ENCODE results near the gene TWNK.
A peak's percentile ranks its signal among the peaks of the same experiment; 100 is the strongest.
"Not testable (repeated sequence)": the region's sequence is repeated elsewhere in the genome, so short reads cannot be mapped to it uniquely, and the experiment has no call there.

Gene TWNK

DNA sequence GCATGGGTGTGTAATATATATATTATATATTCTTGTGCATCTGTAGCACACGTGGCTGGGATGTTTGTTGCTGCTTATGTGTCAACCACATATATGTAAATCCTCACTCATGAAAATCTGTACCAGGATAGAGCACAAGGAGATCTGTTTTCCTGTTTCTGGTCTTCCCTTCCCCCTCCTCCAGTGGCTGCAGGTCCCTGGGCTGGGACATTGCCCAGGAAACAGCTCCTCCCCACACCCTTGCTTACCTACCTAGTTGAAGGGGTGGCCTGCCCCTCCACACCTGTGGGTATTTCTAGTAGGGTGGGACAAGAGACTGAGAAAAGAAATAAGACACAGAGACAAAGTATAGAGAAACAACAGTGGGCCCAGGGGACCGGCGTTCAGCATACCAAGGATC is 45.9 kb downstream of the TWNK start:
- H3K4me2 ChIP-seq (ENCODE audit: low read length, poor library complexity, severe bottlenecking), result peak overlapping the region; percentile 84
- H4K8ac ChIP-seq (ENCODE audit: low read length), result no peak overlapping the region
- peaks cover 0 to 12% of the 10 kb centered on the region in 2 experiments for H3K27me3 ChIP-seq (ENCODE audit: control insufficient read depth in 1 of 2, insufficient read depth in 1 of 2, low read length in 2 of 2)
- H3K27ac ChIP-seq (ENCODE audit: low read length, poor library complexity, severe bottlenecking), result peak overlapping the region; percentile 99
- no peak for DNase-seq
- H3K9me3 ChIP-seq (ENCODE audit: control insufficient read depth, low read length), result no peaks in the 10 kb centered on the region
- no peak overlapping the region for H3K14ac ChIP-seq (ENCODE audit: low read length in 2 of 2)
- H2AFZ ChIP-seq (ENCODE audit: low read depth, low read length), result no peak overlapping the region
- no peak overlapping the region for H2BK5ac ChIP-seq (ENCODE audit: low read depth, low read length, poor library complexity, severe bottlenecking)
- H3K36me3 ChIP-seq (ENCODE audit: control insufficient read depth in 1 of 2, insufficient read depth in 2 of 2, low read depth in 1 of 2, low read length in 2 of 2), result peaks cover 38 to 39% of the 10 kb centered on the region in 2 experiments
- no peak overlapping the region for H2AK5ac ChIP-seq (ENCODE audit: low read length, severe bottlenecking)
- peak overlapping the region in 1 of 2 experiments; percentile 97 for H3K4me3 ChIP-seq (ENCODE audit: insufficient read depth in 1 of 2, low read depth in 1 of 2, low read length in 2 of 2)
- no peak overlapping the region for H3K23ac ChIP-seq (ENCODE audit: low read length in 2 of 2)
- H3K18ac ChIP-seq (ENCODE audit: low read depth in 1 of 2, low read length in 2 of 2), result peak overlapping the region in 1 of 2 experiments; percentile 40
- H3K79me1 ChIP-seq (replicated peaks; ENCODE audit: low read length, poor library complexity, severe bottlenecking), result peaks cover 32% of the 10 kb centered on the region
- H3K4ac ChIP-seq (ENCODE audit: low read depth in 1 of 2, low read length in 2 of 2), result peak overlapping the region in 1 of 2 experiments; percentile 62
- H2BK15ac ChIP-seq (ENCODE audit: low read depth, poor library complexity, severe bottlenecking), result peak overlapping the region; percentile 26
- peaks cover 22% of the 10 kb centered on the region for H3K4me1 ChIP-seq (ENCODE audit: control insufficient read depth, insufficient read depth, low read depth, low read length)
- 83% methylated on average over 1 of the region's 3 CpGs for WGBS
- H2BK12ac ChIP-seq (ENCODE audit: low read length in 2 of 2), result no peak overlapping the region
- H3K9ac ChIP-seq (ENCODE audit: low read length), result peak overlapping the region; percentile 99
- H4K91ac ChIP-seq (ENCODE audit: low read length), result no peak overlapping the region
- no peak overlapping the region for H2BK120ac ChIP-seq (ENCODE audit: low read depth, low read length)

DNA sequence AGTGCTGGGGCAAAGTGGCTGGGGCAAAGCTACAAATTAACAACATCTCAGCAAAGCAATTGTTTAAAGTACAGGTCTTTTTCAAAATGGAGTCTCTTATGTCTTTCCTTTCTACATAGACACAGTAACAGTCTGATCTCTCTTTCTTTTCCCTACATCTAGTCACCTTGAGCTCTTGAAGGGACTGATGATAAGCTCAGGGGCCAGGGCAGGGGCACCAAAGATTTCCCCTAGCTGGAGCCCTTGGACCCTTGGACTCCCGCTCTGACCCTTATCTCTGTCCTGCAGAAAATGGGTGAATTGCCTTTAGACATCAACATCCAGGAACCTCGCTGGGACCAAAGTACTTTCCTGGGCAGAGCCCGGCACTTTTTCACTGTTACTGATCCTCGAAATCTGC is 47.1 kb downstream of the TWNK start:
- 93% methylated on average over 4 of the region's 4 CpGs for WGBS
- H3K4me1 ChIP-seq (ENCODE audit: control insufficient read depth, insufficient read depth, low read depth, low read length), result peaks cover 18% of the 10 kb centered on the region
- H3K23ac ChIP-seq (ENCODE audit: low read length in 2 of 2); H3K27me3 ChIP-seq (ENCODE audit: control insufficient read depth in 1 of 2, insufficient read depth in 1 of 2, low read length in 2 of 2); H2BK12ac ChIP-seq (ENCODE audit: low read length in 2 of 2); H4K91ac ChIP-seq (ENCODE audit: low read length); DNase-seq; H3K4me2 ChIP-seq (ENCODE audit: low read length, poor library complexity, severe bottlenecking); H2AK5ac ChIP-seq (ENCODE audit: low read length, severe bottlenecking); H2BK5ac ChIP-seq (ENCODE audit: low read depth, low read length, poor library complexity, severe bottlenecking); H4K8ac ChIP-seq (ENCODE audit: low read length); H3K27ac ChIP-seq (ENCODE audit: low read length, poor library complexity, severe bottlenecking); H3K14ac ChIP-seq (ENCODE audit: low read length in 2 of 2); H3K9ac ChIP-seq (ENCODE audit: low read length); H2BK120ac ChIP-seq (ENCODE audit: low read depth, low read length); H2BK15ac ChIP-seq (ENCODE audit: low read depth, poor library complexity, severe bottlenecking); H3K18ac ChIP-seq (ENCODE audit: low read depth in 1 of 2, low read length in 2 of 2); H3K4ac ChIP-seq (ENCODE audit: low read depth in 1 of 2, low read length in 2 of 2); H3K9me3 ChIP-seq (ENCODE audit: control insufficient read depth, low read length); H3K4me3 ChIP-seq (ENCODE audit: insufficient read depth in 1 of 2, low read depth in 1 of 2, low read length in 2 of 2); H2AFZ ChIP-seq (ENCODE audit: low read depth, low read length): not testable (repeated sequence)
- H3K79me1 ChIP-seq (replicated peaks; ENCODE audit: low read length, poor library complexity, severe bottlenecking), result peaks cover 39% of the 10 kb centered on the region
- H3K36me3 ChIP-seq (ENCODE audit: control insufficient read depth in 1 of 2, insufficient read depth in 2 of 2, low read depth in 1 of 2, low read length in 2 of 2), result peaks cover 48 to 50% of the 10 kb centered on the region in 2 experiments

DNA sequence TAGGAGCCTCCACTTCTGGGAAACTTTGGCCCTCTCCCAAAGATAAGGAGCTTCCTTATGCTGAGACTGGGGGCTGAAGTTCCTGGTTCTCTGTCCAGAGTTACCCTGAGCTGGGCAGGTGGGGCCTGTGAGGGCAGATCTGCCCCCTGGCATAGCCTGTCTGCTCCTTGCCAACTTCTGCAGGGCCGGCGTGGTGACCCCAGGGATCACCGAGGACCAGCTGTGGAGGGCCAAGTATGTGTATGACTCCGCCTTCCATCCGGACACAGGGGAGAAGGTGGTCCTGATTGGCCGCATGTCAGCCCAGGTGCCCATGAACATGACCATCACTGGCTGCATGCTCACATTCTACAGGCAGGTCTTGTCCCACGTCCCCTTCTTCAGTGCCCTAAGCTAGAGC is 48.0 kb downstream of the TWNK start:
- Histone ChIP-seq H4K91ac (ENCODE audit: low read length) (no peak overlapping the region), H2BK120ac (ENCODE audit: low read depth, low read length) (no peak overlapping the region), H3K14ac (ENCODE audit: low read length in 2 of 2) (no peak overlapping the region), H2BK12ac (ENCODE audit: low read length in 2 of 2) (no peak overlapping the region), H3K4me3 (ENCODE audit: insufficient read depth in 1 of 2, low read depth in 1 of 2, low read length in 2 of 2) (no peak overlapping the region), H3K4me2 (ENCODE audit: low read length, poor library complexity, severe bottlenecking) (no peak overlapping the region), H3K79me1 (replicated peaks; ENCODE audit: low read length, poor library complexity, severe bottlenecking) (peaks cover 39% of the 10 kb centered on the region), H2BK5ac (ENCODE audit: low read depth, low read length, poor library complexity, severe bottlenecking) (no peak overlapping the region), H3K36me3 (ENCODE audit: control insufficient read depth in 1 of 2, insufficient read depth in 2 of 2, low read depth in 1 of 2, low read length in 2 of 2) (peaks cover 57 to 60% of the 10 kb centered on the region in 2 experiments), H3K23ac (ENCODE audit: low read length in 2 of 2) (no peak overlapping the region), H3K27me3 (ENCODE audit: control insufficient read depth in 1 of 2, insufficient read depth in 1 of 2, low read length in 2 of 2) (peaks cover 0 to 1% of the 10 kb centered on the region in 2 experiments), H3K4me1 (ENCODE audit: control insufficient read depth, insufficient read depth, low read depth, low read length) (peaks cover 12% of the 10 kb centered on the region), H3K18ac (ENCODE audit: low read depth in 1 of 2, low read length in 2 of 2) (no peak overlapping the region), H2AK5ac (ENCODE audit: low read length, severe bottlenecking) (no peak overlapping the region), H4K8ac (ENCODE audit: low read length) (no peak overlapping the region), H3K9ac (ENCODE audit: low read length) (no peak overlapping the region), H2AFZ (ENCODE audit: low read depth, low read length) (no peak overlapping the region), H3K4ac (ENCODE audit: low read depth in 1 of 2, low read length in 2 of 2) (no peak overlapping the region), H3K27ac (ENCODE audit: low read length, poor library complexity, severe bottlenecking) (no peak overlapping the region), H3K9me3 (ENCODE audit: control insufficient read depth, low read length) (no peaks in the 10 kb centered on the region), H2BK15ac (ENCODE audit: low read depth, poor library complexity, severe bottlenecking) (no peak overlapping the region)
- DNase-seq, result no peak
- WGBS, result 99% methylated on average over 7 of the region's 7 CpGs

DNA sequence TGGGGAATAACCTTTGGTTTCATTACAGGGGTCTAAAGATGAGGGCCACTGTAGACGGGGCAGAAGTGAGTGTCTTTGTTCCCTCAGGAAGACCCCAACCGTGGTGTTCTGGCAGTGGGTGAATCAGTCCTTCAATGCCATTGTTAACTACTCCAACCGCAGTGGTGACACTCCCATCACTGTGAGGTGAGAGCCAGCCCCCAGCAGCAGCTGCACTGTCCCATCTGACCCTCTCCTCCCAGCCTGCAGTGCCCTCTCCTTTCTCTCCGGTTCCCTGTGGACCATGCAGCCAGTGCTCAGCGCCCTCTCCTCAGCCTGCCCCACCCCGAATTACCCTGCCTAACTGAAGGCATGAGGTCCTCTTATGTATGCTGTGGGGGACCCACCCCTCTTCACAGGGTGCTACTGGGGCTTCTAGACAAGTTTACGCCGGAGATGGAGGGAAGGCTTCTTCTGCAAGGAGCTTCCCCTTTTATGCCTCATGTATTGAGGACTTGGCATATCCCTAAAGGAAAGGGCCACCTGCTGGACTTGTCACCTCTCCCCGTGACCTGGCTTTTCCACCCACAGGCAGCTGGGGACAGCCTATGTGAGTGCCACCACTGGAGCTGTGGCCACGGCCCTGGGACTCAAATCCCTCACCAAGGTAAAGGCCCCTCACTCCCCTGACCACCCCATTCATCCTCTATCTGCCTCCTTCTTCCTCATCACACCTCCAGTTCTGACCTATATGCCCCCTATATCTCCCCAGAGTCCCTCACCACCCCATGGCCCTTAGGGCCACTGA is 48.8 kb downstream of the TWNK start:
- no peak overlapping the region for H3K23ac ChIP-seq (ENCODE audit: low read length in 2 of 2)
- no peak for DNase-seq
- no peak overlapping the region for H2AFZ ChIP-seq (ENCODE audit: low read depth, low read length)
- peak overlapping the region in 1 of 2 experiments; percentile 2 for H3K4me3 ChIP-seq (ENCODE audit: insufficient read depth in 1 of 2, low read depth in 1 of 2, low read length in 2 of 2)
- H2AK5ac ChIP-seq (ENCODE audit: low read length, severe bottlenecking), result no peak overlapping the region
- peaks cover 6% of the 10 kb centered on the region for H3K4me1 ChIP-seq (ENCODE audit: control insufficient read depth, insufficient read depth, low read depth, low read length)
- H3K4me2 ChIP-seq (ENCODE audit: low read length, poor library complexity, severe bottlenecking), result no peak overlapping the region
- H4K8ac ChIP-seq (ENCODE audit: low read length), result no peak overlapping the region
- peaks cover 39% of the 10 kb centered on the region for H3K79me1 ChIP-seq (replicated peaks; ENCODE audit: low read length, poor library complexity, severe bottlenecking)
- no peak overlapping the region for H3K18ac ChIP-seq (ENCODE audit: low read depth in 1 of 2, low read length in 2 of 2)
- H3K14ac ChIP-seq (ENCODE audit: low read length in 2 of 2), result no peak overlapping the region
- H3K9me3 ChIP-seq (ENCODE audit: control insufficient read depth, low read length), result no peaks in the 10 kb centered on the region
- H2BK15ac ChIP-seq (ENCODE audit: low read depth, poor library complexity, severe bottlenecking), result no peak overlapping the region
- no peaks in the 10 kb centered on the region for H3K27me3 ChIP-seq (ENCODE audit: control insufficient read depth in 1 of 2, insufficient read depth in 1 of 2, low read length in 2 of 2)
- no peak overlapping the region for H3K4ac ChIP-seq (ENCODE audit: low read depth in 1 of 2, low read length in 2 of 2)
- H2BK120ac ChIP-seq (ENCODE audit: low read depth, low read length), result no peak overlapping the region
- no peak overlapping the region for H4K91ac ChIP-seq (ENCODE audit: low read length)
- no peak overlapping the region for H3K27ac ChIP-seq (ENCODE audit: low read length, poor library complexity, severe bottlenecking)
- H2BK5ac ChIP-seq (ENCODE audit: low read depth, low read length, poor library complexity, severe bottlenecking), result no peak overlapping the region
- H3K36me3 ChIP-seq (ENCODE audit: control insufficient read depth in 1 of 2, insufficient read depth in 2 of 2, low read depth in 1 of 2, low read length in 2 of 2), result peaks cover 61 to 62% of the 10 kb centered on the region in 2 experiments
- WGBS, result 88% methylated on average over 10 of the region's 10 CpGs
- no peak overlapping the region for H3K9ac ChIP-seq (ENCODE audit: low read length)
- no peak overlapping the region for H2BK12ac ChIP-seq (ENCODE audit: low read length in 2 of 2)

Measured in mesenchymal stem cell (in vitro differentiated cells and primary cell).